Prostate gland (tissue), 2 donors: ENCODE measurements around the gene S1PR4. TPM values are rescaled to one million over a fixed set of nuclear protein-coding genes. Genes with fewer than 3 reads are reported as not detected.
"Not testable (repeated sequence)": the region's sequence is repeated elsewhere in the genome, so short reads cannot be mapped to it uniquely, and the experiment has no call there.

ENCODE experiments used
- DNase-seq: peaks from one replicate; pipeline ENCODE4 v3.0.0-alpha.2; 2019; ENCODE audit warnings: low spot score
- H3K27ac ChIP-seq, 2 donors: fragments of 200-600 bp; sonication (generic); 2 replicates each; pipeline ENCODE4 v1.5.1; 2017 to 2019
- H3K27me3 ChIP-seq: fragments of 200-600 bp; sonication (generic); replicated peaks from 2 replicates; pipeline ENCODE4 v1.5.1; 2019; ENCODE audit not compliant: insufficient read depth
- H3K36me3 ChIP-seq, 2 donors: fragments of 200-600 bp; sonication (generic); 1 replicate in 1 of 2; 2 replicates in 1 of 2; pipeline versions ENCODE4 v1.5.1 to v1.8.1; 2017 to 2019
- H3K4me1 ChIP-seq: fragments of 200-600 bp; sonication (generic); replicated peaks from 2 replicates; pipeline ENCODE4 v1.5.1; 2019
- H3K4me3 ChIP-seq, 2 donors: fragments of 200-600 bp; sonication (generic); 2 replicates each; pipeline ENCODE4 v1.5.1; 2017 to 2019
- H3K9me3 ChIP-seq: fragments of 200-600 bp; sonication (generic); 2 replicates; pipeline ENCODE4 v1.5.1; 2017
- CTCF ChIP-seq, 4 experiments: fragments of 200-600 bp in 2 of 4; fragments of 450-650 bp in 2 of 4; sonication (generic) in 2 of 4; IDR thresholded peaks; 1 replicate in 3 of 4; 2 replicates in 1 of 4; pipeline ENCODE4 v1.5.1; 2016 to 2019; ENCODE audit warnings: antibody characterized with exemption in 4 of 4, mild to moderate bottlenecking in 2 of 4, moderate library complexity in 2 of 4
- POLR2A ChIP-seq: fragments of 450-650 bp; IDR thresholded peaks from one replicate; pipeline ENCODE4 v1.6.1; 2016; ENCODE audit warnings: antibody characterized with exemption, mild to moderate bottlenecking
- POLR2AphosphoS5 ChIP-seq: sonication (generic); formaldehyde crosslinking; IDR thresholded peaks from one replicate; pipeline ENCODE4 v1.6.1; 2017; ENCODE audit warnings: antibody characterized with exemption
- WGBS: methylation state at CpG from one replicate; pipeline ENCODE4 v1.1.5; 2018; 5-methylcytosine and 5-hydroxymethylcytosine counted together
- intact Hi-C: fragments of 100-400 bp; cut with DNase I; formaldehyde crosslinking; loops from one replicate; pipeline ENCODE4 v1.14.2; 2022
- total RNA-seq, 2 donors: library from RNA; depleted of rRNA; stranded (reverse); fragments of >200 nt; gene quantifications; one replicate each; pipeline ENCODE4 v1.1.0, GENCODE V29; 2016

Gene S1PR4
- total RNA-seq, 2 donors from 2014 or later, result 0.14 to 1.5 TPM

GRCh38 chr19:3152419-3152780 is 26.2 kb upstream of the S1PR4 start:
- no peaks in the 10 kb centered on the region for H3K4me1 ChIP-seq
- H3K9me3 ChIP-seq, result no peaks in the 10 kb centered on the region
- H3K27me3 ChIP-seq, result no peaks in the 10 kb centered on the region
- H3K36me3 ChIP-seq, result no peaks in the 10 kb centered on the region
- no peak for DNase-seq
- no peak overlapping the region for H3K4me3 ChIP-seq
- intact Hi-C loops, result no loop called here
- no peak overlapping the region for H3K27ac ChIP-seq
- TF ChIP-seq POLR2A (no peak), POLR2AphosphoS5 (no peak), CTCF (IDR thresholded peaks at IDR 0.05) (no peak)
- 96% methylated on average over 3 of the region's 3 CpGs for WGBS

GRCh38 chr19:3153286-3154230 is 25.0 kb upstream of the S1PR4 start:
- DNase-seq, result no peak
- Histone ChIP-seq H3K36me3 (no peaks in the 10 kb centered on the region), H3K4me1 (no peaks in the 10 kb centered on the region), H3K4me3 (no peak overlapping the region), H3K9me3 (no peaks in the 10 kb centered on the region), H3K27me3 (no peaks in the 10 kb centered on the region), H3K27ac (no peak overlapping the region)
- intact Hi-C loops, result no loop called here
- TF ChIP-seq CTCF (IDR thresholded peaks at IDR 0.05) (no peak), POLR2AphosphoS5 (no peak), POLR2A (no peak)
- WGBS, result 89% methylated on average over 3 of the region's 3 CpGs

GRCh38 chr19:3154447-3154846 is 24.1 kb upstream of the S1PR4 start:
- H3K9me3 ChIP-seq, intact Hi-C loops, H3K4me1 ChIP-seq, H3K27me3 ChIP-seq, DNase-seq, H3K4me3 ChIP-seq, H3K36me3 ChIP-seq: not testable (repeated sequence)
- H3K27ac ChIP-seq, result peak overlapping the region; percentile 37 to 41
- WGBS, result 91% methylated on average over 3 of the region's 3 CpGs

- no peaks in the 10 kb centered on the region for H3K4me1 ChIP-seq
- 50% methylated on average over 21 of the region's 21 CpGs for WGBS
- TF ChIP-seq POLR2A (no peak), POLR2AphosphoS5 (peak; percentile 82), CTCF (IDR thresholded peaks at IDR 0.05) (no peak)
- no peaks in the 10 kb centered on the region for H3K9me3 ChIP-seq
- intact Hi-C loops, result no loop called here
- H3K27me3 ChIP-seq, result no peaks in the 10 kb centered on the region
- peak overlapping the region; percentile 37 to 41 for H3K27ac ChIP-seq
- H3K36me3 ChIP-seq, result no peaks in the 10 kb centered on the region
- no peak overlapping the region for H3K4me3 ChIP-seq
- DNase-seq, result peak; percentile 57
These were observed 23.4 kb upstream of the S1PR4 start for GRCh38 chr19:3154957-3155736.

GRCh38 chr19:3157096-3157845 is 21.3 kb upstream of the S1PR4 start:
- intact Hi-C loops, result no loop called here
- no peaks in the 10 kb centered on the region for H3K4me1 ChIP-seq
- no peak overlapping the region for H3K27ac ChIP-seq
- no peak for DNase-seq
- 81% methylated on average over 23 of the region's 23 CpGs for WGBS
- no peaks in the 10 kb centered on the region for H3K36me3 ChIP-seq
- no peak overlapping the region for H3K4me3 ChIP-seq
- H3K9me3 ChIP-seq, result no peaks in the 10 kb centered on the region
- TF ChIP-seq CTCF (IDR thresholded peaks at IDR 0.05), result no peak
- TF ChIP-seq POLR2A, result no peak
- TF ChIP-seq POLR2AphosphoS5, result no peak
- H3K27me3 ChIP-seq, result no peaks in the 10 kb centered on the region
